HG03039 (cell line): ENCODE data around the gene CLTA.
"Not testable (repeated sequence)": the region's sequence is repeated elsewhere in the genome, so short reads cannot be mapped to it uniquely, and the experiment has no call there.

Experiments
- ATAC-seq: cut with Tn5 transposase; IDR thresholded peaks from one replicate; pipeline ENCODE4 v1.9.1; 2021; ENCODE audit warnings: mild to moderate bottlenecking, moderate library complexity; ENCODE audit not compliant: unreplicated experiment

Gene CLTA

DNA sequence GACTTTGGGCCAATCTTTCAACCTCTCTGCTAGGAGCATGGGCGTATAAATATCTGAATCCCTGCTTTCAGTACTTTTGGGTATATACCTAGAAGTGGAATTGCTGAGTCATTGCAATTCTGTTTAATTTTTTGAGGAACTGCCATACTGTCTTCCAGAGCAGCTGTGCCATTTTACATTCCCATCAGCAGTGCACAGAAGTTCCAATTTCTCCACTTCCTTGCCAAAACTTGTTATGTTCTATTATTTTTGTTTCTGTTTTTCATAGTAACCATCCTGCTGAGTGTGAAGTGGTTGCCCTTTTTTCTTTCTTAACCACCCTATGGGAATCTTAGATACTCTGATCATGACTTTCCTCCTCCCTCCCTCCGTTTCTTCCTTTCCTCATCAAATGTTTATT, 32.6 kb upstream of the CLTA start:
- no peak for ATAC-seq

DNA sequence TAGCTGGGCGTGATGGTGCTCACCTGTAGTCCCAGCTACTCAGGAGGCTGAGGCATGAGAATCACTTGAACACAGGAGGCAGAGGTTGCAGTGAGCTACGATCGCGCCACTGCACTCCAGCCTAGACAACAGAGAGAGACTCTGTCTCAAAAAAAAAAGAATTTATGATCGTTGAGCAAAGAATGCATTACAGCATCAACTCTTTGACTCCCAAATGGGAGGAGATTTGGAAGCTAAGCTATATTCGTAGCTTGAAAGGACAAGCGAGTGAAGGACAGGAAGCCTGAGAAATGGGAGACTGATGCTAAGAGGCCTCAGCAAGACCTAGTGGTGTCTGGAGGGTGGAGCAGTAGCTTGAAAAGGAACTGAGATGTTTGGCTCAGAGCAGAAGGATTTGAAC, 31.8 kb upstream of the CLTA start:
- no peak for ATAC-seq

DNA sequence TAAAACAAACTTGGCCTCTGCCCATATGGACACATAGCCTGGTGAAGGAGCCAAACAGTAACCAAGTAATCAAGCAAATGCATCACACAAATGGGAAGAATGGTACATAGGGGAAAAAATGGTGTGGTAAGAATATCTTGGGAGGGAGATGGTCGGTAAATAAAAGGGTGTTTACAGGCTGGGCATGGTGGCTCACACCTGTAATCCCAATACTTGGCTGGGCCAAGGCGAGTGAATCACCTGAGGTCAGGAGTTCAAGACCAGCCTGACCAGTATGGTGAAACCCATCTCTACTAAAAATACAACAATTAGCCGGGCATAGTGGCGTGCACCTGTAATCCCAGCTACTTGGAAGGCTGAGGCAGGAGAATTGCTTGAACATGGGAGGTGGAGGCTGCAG, 31.2 kb upstream of the CLTA start:
- not testable (repeated sequence) for ATAC-seq

DNA sequence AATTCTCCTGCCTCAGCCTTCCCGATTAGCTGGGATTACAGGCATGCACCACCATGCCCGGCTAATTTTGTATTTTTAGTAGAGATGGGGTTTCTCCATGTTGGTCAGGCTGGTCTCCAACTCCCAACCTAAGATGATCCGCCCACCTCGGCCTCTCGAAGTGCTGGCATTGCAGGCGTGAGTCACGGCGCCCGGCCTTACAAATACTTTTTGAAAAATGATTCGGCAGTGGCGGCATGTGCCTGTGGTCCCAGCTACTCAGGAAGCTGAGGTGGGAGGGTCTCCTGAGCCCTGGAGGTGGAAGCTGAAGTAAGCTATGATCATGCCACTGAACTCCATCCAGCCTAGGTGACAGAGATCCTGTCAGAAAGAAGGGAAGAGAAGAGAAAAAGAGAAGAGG, 30.6 kb upstream of the CLTA start:
- ATAC-seq, result not testable (repeated sequence)

DNA sequence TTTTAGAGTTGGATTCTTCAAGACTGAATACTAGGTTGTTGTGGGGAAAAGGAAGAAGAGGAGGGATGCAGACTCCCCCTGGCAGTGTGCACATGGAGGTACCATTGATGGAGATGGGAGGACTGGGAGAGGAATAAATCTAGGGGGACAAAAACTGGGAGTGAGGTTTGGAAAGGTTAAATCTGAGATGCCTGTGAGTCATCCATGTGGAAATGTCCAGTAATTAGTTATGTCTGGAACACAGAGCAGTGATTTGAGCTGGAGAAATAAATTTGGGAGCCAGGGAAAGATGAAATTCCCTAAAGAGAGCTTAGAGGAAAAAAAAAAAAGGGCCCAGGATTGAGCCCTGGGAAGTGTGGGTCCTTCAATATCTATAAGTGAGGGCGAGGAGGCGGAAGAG, 29.5 kb upstream of the CLTA start:
- ATAC-seq, result no peak

DNA sequence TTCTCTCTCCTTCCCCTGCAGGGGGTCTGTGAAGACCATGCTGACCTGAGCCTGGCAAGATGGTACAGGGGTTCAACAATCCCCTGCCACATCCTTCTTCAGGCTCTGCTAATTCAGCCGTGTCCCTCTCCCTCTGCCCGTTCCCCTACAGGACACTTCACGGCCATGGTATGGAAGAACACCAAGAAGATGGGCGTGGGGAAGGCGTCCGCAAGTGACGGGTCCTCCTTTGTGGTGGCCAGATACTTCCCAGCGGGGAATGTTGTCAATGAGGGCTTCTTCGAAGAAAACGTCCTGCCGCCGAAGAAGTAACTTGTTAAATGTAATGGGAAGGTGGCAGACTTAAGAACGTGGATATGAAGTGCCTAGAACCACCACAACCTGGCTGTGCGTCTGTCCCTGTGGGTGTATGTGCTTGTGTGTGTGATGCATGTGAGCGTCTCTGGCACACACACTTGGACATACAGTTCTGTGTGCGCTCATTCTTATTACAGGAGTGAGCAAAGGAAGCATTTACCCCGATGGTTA, 28.4 kb upstream of the CLTA start:
- ATAC-seq, result no peak

DNA sequence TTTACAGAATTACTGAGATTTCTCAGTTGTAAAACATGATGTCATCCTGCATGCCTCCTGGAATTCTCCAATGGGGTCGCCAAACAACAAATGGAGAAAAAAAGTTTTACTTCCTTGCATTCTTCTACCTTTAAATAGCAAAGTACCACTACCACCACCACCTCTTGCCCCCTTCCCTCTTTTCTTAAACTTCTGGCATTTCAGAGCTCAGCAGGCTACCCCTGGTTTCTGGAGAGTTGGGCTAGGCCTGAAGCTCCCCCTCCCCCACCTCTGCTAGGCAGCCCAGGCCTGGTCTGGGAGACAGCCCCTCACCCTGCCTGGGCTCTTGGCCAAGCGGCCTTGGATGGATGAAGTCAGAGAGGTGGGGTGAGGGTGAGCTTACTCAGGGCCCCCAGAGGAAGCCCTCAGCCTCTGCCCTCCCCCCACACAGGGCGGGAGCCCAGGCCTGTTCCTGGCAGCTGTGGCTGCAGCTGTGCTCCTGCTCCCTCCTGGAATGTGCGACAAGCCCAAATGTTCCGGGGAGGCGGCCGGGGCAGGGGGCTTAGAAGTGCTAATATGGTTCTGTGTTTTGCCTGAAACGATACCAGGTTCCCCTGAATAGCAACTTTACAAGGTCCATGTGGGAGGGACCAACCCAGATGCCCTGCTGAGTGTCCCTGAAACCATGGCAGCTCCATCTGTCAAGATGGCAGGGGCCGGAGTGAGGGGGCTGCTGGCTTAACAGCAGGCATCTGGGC, 27.5 kb upstream of the CLTA start:
- ATAC-seq, result no peak

DNA sequence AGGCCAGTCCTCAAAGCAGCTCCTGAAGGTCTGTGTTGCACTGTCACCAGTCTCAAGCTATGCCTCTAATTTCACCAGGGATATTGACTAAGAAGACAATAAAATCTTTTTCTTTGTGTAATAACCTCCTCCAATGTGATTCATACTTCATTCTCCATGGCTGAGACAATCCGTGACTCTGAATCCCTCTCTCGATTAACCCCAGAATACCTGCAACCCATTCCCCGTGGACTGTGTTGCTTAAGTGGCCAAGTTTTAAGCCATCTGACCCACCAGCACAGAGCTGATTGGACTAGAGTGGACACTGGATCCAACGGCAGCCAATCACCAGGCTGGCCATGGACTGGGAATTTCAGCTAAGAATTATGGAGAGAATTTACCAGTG, 26.9 kb upstream of the CLTA start:
- ATAC-seq, result no peak

DNA sequence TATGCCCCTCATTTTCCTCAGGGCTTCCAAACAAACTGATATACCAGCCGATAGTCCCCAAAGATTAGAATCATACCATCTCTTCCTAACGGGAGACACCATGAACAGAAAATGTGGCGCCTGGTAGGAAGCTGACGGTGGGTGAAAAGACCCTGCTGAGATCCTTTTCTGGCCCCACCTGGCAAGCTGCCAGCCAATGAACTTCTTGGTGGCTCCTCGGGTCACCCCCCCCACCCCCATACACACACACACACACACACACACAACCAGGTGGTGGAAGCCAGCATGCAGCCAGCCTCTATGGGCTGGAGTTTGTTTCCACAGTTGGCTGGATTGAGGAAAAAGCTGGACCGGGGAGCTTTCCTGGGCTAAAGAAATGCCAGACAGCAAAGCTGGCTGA, 26.3 kb upstream of the CLTA start:
- no peak for ATAC-seq

DNA sequence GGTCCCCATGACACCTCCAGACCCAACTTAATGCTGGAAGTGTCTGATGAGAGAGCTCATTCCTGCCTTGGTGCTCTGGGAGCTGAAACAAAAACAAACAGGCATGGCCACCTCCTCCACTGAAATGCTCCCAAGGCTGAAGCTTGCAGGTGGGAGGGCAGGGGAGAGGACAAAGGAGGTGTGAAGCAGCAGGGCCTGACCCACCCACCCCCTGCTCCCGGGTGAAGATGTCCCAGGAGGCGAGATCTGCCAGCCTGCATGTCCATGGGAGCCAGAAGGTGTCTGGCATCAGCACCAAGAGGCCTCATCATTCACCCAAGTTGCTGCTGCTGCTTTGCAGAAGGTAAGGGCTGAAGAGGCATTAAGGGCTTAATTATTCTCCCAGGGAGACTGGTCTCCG, 25.7 kb upstream of the CLTA start:
- ATAC-seq, result no peak

DNA sequence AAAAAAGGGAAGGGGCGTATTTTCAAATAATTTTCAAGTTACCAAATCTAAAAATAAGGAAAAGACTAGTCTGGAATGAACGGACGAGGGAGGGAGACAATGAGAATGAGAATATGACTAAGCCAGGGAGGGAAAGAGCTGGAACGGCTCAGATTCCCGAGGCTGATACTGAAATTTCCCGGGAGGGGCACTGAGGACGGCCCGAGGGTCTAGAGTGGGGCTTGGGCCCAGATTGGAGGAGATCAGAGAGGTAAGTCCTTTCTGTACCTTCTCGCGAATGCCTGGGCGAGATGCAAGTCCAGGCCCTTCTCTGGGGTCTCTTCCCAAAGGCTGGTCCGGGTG, 24.9 kb upstream of the CLTA start:
- ATAC-seq, result no peak

DNA sequence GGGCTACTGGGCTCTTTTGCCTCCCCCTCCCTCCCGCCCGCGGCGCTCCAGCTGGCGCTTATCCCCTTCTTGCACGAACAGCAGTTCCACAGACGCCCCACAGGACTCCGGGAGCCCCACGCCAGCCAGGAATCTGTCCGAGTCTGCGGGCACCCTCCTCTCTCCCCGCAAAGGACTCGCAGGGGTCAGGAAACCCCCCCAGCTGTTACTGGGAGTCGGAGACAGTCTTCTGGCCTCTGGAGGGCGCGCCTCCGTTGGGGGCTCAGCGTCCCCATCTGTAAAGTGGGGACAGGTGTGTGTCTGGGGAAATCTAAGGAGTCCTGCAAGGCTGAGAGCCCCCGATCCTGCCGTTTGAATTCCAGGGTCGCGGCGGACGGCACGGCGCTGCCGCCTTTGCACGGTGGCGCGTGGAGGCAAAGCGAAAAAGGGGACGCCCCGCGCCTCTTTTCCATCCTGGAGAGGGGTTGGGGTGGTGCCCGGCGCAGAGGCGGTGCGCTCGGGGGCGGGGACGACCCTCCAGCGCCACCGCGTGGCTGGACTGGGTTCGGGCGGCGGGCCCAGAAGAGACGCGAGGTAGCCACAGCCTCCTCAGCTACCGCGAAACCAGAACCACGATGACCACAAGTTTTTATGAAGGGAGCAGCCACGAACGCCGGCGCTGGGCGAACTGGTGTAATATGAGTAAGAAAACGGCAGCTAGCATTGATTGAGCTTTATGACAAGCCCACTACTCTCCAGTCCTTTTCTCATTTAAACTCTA, 24.4 kb upstream of the CLTA start:
- no peak for ATAC-seq

DNA sequence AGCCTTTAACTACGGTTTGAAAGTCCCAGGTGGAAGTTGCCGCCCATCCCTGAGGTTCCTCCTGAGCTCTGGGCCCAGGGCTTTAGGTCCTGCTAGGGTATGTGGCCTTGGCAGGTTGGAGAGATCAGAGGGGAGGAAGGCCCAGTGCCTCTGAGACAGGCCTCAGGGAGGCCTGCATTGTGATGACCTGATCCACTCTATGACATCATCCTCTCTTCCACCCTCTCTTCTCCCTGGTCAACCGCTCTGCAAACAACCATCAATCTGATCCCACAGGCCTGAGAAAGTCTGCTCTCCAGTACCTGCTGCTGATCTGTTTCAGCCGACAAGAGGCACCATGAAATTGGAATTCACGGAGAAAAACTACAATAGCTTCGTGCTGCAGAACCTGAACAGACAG, 21.6 kb upstream of the CLTA start, which contains the start of gene CCIN:
TSS of gene CCIN (plus strand) at position 223 of the 400 bp plus-strand sequence. CDS start at position 338, 115 bp downstream.
- no peak for ATAC-seq

DNA sequence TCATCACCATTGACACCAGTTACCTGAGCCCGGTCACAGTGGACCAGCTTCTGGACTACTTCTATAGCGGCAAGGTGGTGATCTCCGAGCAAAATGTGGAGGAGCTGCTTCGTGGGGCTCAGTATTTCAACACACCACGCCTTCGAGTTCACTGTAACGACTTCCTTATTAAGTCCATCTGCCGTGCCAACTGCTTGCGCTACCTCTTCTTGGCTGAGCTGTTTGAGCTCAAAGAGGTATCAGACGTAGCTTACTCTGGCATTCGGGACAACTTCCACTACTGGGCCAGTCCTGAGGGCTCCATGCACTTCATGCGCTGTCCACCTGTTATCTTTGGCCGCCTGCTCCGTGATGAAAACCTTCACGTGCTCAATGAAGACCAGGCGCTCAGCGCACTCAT, 21.0 kb upstream of the CLTA start:
- no peak for ATAC-seq

DNA sequence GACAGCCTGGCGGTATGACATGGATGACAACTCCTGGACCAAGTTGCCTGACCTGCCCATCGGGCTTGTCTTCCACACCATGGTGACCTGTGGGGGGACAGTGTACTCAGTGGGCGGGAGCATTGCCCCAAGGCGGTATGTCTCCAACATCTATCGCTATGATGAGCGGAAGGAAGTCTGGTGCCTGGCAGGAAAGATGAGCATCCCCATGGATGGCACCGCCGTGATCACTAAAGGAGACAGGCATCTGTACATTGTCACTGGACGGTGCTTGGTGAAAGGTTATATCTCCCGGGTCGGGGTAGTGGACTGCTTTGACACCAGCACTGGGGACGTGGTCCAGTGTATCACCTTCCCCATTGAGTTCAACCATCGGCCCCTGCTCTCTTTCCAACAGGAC, 20.2 kb upstream of the CLTA start:
- no peak for ATAC-seq

DNA sequence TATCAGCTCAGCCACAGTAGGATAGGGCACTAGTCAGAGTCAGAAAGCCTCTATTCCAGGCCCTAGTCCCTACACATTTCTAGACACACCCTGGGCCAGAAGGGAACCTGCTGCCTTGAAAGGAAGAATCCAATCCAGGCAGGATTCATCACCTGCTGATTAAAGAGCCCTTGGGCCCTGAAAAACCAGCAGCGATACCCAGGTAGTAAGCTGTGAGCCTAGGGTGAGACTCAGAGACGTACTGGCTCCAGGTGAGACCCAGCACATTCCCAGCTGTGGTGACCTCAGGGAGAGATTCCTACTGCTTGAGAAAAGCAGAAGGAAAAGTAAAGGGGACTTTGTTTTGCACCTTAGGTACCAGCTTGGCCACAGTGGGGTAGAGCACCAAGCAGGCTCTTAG, 16.9 kb upstream of the CLTA start:
- no peak for ATAC-seq

DNA sequence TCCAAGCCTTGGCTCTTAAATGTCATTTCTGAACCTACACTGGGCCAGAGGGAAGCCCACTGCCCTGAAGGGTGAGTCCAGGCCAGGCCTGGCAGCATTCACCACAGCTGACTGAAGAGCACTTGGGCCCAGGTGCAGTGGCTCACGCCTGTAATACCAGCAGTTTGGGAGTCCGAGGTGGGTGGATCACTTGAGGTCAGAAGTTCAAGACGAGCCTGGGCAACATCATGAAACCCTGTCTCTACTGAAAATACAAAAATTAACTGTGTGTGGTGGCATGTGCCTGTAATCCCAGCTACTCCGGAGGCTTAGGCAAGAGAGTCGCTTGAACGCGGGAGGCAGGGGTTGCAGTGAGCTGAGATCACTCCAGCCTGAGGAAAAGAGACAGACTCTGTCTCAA, 16.4 kb upstream of the CLTA start:
- no peak for ATAC-seq

DNA sequence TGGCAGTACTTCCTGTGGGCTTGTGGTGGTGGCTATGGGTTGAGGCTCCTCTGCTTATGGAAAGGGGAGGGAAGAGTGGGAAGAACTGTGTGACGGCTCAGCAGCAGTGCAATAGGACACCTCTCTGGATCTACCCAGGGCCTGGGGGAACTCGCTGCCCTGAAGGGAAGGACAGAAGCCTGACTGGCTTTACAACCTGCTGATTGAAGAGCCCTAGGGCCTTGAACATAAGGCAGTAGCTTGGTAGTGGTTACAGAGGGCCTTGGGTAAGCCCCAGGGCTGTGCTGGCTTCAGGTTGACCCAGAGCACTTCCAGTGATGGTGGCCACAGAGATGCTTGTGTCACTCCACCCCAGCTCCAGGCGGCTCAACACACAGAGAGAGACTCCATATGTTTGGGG, 16.0 kb upstream of the CLTA start:
- no peak for ATAC-seq

DNA sequence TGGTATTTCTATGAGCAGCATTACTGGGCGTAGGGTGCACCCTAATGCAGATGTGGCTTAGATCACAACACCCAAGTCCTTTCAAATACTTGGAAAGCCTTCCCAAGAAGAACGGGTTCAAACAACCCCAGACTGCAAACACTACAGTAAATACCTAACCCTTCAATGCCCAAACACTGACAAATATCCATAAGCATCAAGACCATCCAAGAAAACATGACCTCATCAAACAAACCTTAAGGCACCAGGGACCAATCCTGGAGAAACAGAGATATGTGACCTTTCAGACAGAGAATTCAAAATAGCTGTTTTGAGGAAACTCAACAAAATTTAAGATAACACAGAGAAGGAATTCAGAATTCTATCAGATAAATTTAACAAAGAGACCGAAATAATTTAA, 15.5 kb upstream of the CLTA start:
- ATAC-seq, result not testable (repeated sequence)

DNA sequence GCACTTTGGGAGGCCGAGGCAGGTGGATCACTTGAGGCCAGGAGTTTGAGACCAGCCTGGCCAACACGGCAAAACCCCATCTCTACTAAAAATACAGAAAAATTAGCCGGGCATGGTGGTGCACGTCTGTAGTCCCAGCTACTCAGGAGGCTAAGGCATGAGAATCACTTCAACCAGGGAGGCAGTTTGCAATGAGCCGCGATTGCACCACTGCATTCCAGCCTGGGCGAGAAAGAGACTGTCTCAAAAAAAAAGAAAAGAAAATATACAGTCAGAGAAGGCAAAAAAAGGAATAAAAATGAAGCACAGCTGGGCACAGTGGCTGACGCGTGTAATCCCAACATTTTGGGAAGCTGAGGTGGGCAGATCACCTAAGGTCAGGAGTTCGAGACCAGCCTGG, 14.2 kb upstream of the CLTA start:
- ATAC-seq, result not testable (repeated sequence)

DNA sequence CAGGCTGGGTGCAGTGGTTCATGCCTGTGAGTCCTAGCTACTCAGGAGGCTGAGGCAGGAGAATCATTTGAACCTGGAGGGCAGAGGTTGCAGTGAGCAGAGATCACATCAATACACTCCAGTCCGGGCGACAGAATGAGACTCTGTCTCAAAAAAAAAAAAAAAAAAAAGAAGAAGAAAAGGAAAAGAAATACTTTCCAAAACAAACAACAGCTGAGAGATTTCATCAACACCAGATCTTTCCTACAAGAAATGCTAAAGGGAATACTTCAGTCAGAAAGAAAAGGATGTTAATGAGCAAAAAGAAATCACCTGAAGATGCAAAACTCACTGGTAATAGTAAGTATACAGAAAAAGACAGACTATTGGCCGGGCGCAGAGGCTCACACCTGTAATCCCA, 13.2 kb upstream of the CLTA start:
- ATAC-seq, result no peak

DNA sequence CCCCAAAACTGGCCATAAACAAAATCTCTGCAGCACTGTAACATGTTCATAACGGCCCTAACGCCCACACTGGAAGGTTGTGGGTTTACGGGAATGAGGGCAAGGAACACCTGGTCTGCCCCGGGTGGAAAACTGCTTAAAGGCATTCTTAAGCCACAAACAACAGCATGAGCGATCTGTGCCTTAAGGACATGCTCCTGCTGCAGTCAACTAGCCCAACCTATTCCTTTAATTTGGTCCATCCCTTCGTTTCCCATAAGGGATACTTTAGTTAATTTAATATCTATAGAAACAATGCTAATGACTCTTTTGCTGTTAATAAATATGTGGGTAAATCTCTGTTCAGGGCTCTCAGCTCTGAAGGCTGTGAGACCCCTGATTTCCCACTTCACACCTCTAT, 10.5 kb upstream of the CLTA start:
- ATAC-seq, result not testable (repeated sequence)
